ENCODE results near the gene CBFA2T3.

The CBFA2T3 gene

GRCh38 chr16:88961011-88961410 is 16.0 kb downstream of the CBFA2T3 start:
- no peak for DNase-seq (ENCODE audit: low read depth)

DNA sequence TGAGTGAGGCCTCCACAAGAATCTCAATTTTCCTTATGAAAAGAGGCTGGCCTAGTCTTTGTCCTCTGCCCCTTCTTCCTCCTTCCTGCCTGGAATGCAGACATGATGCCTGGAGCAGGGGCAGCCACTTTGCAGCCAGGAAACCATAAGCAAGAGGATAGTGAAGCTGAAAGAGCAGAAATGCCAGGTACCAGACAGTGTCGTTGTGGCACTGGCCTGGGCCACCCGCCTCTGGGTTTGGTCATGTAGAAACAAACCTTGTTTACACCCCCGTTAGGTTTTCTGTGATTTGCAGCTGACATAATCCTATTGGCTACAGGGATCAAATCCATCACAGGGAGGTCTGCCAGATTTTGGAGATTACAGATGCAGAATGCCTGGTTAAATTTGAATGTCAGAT is 16.5 kb downstream of the CBFA2T3 start:
- no peak for DNase-seq (ENCODE audit: low read depth)

DNA sequence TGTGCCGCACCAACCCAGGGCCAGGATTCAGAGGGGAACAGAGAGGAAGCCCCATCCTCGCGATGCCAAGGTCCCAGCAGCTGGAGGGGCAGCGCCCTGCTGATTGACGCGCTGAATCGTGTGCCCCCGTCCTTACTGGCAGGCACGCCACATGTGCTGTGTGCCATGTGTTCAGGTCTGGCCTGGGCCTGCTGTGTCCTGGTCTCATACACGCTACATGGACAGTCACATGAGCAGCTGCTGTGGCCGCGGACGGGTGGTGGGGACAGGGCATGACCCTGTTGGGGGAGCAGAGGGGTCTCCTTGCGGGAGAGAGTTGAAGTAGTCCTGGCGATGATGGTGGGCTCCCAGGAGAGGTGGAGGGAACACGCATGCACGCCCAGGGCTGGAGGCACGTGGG is 18.0 kb downstream of the CBFA2T3 start:
- DNase-seq (ENCODE audit: low read depth) = no peak

DNA sequence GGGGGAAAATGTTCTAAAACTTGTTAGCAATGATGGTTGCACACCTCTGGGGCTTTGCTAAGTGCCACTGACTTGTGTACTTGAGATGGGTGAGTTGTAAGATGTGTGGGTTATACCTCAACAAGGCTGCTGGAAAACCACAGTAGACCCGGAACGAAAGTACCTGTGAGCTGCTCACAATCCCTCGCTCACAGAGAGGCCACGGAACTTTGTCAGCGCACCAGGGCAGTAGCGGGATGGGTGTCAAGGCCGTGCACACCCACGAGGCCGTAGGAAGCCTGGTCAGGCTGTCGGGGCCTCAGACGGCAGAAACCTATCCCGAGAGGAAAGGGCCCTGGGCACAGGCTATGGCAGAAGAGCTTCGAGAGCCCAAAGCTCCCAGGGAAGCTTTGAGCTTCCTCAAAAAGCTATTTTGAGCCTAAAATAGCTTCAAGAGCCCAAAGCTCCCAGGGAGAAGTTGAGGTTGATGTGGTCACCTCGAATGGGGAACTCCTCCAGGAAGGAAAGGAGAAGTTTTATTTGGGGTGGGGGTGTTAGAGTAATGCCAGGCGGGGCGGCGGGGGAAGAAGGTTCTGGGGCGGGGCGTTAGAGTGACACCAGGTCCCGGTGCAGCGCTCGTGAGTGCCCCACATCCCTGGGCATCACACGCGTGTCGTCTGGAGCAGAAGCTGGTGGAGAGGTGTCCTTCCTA is 19.0 kb downstream of the CBFA2T3 start:
- DNase-seq (ENCODE audit: low read depth) = no peak

DNA sequence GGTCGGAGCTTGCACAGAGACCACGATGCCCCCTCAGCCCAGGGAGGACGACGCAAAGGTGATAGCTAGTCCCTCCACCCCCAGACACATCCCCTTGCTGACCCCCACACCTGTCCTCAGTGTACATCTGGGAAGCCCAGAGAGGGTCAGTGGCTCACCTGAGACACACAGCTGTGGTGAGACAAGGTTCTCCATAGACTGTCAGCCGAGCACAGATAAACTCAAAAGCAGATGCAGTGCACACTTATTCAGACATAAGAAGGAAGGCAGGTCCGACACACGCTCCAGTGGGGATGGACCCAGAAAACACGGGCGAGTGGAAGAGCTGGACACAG is 19.6 kb downstream of the CBFA2T3 start:
- DNase-seq (ENCODE audit: low read depth) = no peak

DNA sequence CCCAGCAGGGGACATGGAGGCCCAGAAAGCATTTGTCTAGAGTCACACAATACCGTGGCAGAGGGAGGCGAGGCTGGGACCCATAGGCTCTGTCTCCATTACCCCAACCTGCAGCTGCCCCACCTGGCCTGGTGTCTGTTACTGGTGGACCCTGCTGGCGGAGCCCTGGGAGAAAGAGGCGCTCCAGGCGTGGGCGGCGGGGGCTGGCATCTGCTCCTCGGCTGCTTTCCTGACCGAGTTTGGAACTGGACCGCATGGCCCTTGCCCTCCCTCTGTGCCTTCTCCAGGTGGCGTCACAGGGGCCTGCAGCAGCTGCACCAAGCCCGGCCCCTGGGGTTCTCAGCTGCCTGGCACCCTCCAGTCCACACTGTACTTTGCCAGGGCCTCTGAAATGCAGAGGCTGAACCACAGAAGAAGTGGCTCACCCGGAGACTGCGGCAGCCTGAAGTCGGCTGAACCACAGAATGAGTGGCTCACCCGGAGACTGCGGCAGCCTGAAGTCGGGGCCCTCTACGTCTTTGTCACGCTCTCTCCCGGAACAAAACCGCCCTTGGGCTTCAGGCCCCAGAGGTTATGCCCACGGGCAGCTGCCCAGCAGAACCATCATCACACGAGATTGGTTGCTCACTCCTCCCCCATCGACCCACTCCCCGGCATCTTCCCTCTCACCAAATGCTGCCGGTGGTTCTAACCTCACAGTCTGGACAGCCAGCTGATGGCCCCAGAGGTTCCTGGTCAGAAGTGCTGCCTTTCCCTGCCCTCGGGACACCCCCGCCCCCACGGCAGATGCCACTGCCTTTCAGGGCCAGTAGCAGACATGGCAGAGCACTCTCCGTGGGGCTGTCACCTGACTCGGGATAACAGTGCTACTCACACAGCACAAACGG is 20.2 kb downstream of the CBFA2T3 start:
- DNase-seq (ENCODE audit: low read depth) = no peak

DNA sequence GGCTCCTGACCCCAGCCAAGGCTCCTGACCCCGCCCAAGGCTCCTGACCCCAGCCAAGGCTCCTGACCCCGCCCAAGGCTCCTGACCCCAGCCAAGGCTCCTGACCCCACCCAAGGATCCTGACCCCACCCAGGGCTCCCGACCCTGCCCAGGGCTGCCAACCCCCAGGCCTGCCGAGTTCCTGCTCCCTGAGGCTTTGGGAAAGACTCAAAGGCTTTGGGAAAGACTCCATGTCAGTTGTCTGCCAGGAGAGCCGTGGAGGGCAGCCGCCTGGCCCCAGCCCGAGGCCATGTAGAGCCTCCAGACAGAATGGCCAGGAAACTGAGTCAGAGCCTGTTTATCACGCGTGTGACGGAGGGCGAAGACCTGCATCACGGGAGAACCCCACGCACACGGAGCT is 21.1 kb downstream of the CBFA2T3 start:
- no peak for DNase-seq (ENCODE audit: low read depth)

DNA sequence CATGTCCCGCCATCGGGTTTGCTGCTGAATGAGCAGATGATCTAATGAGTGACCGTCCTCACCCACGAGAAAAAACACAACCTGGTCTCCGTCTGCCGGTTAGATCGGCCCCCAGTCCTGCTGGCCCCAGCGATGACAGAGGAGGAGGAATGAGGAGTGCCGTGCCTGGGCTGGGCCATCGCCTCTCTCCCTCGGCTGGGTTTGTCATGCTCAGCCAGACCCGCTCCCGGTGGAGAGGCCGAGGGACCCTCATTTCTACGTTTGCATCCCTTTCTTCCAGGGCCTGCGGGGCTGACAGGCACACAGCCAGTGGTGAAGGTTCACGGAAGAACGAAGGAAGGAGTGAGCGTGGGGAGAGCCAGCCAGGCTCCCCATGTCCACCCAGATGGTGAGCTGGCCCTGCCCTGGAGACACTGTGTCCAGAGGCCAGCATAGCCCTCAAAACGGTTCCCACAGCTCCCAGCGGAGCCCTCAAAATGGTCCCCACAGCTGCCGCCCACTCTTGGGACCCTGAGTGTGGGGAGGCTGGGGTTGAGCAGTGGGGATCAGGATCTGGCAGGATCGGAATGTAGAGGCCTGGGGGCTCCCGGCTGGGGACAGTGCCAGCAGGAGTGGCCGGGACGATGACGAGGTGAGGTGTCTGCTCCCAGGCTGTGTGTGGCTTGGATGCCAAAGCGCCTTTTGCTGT is 23.9 kb downstream of the CBFA2T3 start:
- DNase-seq (ENCODE audit: low read depth) = no peak

DNA sequence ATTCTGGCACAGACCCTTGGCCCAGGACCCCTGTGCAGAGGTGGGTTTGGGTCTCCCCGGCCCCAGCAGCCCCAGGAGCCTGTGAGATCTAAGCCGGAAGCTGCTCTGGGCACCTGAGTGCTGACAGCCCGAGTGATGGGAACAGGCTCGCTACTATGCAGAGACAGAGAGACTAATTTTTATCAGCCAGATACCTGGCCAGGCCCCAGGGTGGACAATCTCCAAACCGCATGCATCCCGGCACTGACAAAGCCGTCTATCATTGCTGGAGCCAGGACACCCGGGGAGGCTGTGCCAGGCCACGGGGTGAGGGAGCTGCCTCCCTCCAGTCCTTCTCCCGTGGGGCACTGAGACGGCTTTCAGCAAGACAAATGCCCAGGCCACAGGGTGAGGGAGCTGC is 25.0 kb downstream of the CBFA2T3 start:
- no peak for DNase-seq (ENCODE audit: low read depth)

GRCh38 chr16:88951501-88951900 is 25.5 kb downstream of the CBFA2T3 start:
- DNase-seq (ENCODE audit: low read depth) = no peak

- DNase-seq (ENCODE audit: low read depth) = no peak
Observed at GRCh38 chr16:88948781-88949490, 28.1 kb downstream of the CBFA2T3 start.

- no peak for DNase-seq (ENCODE audit: low read depth)
Observed at GRCh38 chr16:88945473-88945872, 31.5 kb downstream of the CBFA2T3 start.

DNA sequence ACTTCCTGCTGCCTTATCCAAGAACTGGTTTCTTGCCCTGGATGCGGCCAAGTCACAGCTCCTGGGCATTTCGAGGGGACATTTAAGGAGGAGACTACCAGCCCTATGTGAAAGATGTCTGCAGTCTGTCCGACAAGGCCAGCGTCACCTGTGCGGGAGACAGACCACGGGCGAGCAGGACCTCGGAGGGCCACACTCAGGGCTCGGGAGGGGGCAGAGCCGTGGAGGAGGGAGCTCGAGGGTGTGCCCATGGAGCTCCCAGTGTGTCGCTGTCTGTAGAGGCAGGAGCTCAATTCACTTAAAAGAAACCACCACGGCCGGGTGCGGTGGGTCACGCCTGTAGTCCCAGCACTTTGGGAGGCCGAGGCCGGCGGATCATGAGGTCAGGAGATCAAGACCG is 33.3 kb downstream of the CBFA2T3 start:
- no peak for DNase-seq (ENCODE audit: low read depth)

- DNase-seq (ENCODE audit: low read depth) = no peak
Observed at GRCh38 chr16:88943131-88943664, 33.8 kb downstream of the CBFA2T3 start.

GRCh38 chr16:88941913-88942909 is 34.8 kb downstream of the CBFA2T3 start:
- DNase-seq (ENCODE audit: low read depth) = peak; percentile 30

DNA sequence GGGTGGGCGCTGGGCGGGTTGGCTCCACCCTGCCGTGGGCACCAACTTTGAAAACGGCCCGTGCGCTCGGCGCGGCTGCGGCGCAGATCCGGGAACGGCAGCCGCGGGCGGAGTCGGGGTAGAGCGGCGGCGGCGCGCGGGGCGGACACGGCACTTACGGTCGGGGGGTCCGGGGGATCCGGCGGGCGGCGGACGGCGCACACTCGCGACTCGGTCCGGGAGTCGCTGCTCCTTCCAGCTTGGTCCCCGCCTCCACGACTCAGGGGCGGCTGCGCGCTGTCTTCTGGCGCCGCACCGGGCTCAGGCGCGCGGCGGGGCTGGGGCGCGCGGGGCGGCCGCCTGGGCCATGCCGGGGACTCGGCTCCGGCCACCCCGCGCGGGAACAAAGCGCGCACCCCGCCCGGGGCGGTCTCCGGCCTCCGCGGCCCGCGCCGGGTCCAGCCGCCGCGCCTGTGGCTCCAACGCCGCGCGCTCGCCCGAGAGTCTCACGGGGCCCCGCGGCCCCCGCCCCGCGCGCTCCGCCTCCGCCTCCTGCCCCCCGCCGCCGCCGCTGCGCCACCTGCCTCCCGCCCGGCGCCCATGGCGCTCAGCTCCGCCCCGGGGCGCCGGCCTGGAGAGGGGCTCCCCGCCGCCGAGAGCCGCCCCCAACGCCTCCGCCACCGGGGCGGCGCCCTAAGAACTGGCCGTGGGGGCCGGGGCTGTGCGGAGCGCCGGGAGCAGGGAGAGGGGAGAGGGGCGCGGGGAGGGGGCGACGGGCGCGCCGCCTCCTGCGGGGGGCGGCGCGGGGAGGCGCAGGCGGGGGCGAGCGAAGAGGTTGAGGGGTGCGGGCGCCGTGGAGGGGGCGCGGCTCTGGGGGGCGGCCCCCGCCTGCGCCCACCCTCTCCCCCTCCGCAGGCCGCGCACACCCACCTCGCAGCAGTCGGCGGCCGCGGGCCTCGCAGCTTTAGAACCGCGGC is 35.9 kb downstream of the CBFA2T3 start:
- no peak for DNase-seq (ENCODE audit: low read depth)

DNA sequence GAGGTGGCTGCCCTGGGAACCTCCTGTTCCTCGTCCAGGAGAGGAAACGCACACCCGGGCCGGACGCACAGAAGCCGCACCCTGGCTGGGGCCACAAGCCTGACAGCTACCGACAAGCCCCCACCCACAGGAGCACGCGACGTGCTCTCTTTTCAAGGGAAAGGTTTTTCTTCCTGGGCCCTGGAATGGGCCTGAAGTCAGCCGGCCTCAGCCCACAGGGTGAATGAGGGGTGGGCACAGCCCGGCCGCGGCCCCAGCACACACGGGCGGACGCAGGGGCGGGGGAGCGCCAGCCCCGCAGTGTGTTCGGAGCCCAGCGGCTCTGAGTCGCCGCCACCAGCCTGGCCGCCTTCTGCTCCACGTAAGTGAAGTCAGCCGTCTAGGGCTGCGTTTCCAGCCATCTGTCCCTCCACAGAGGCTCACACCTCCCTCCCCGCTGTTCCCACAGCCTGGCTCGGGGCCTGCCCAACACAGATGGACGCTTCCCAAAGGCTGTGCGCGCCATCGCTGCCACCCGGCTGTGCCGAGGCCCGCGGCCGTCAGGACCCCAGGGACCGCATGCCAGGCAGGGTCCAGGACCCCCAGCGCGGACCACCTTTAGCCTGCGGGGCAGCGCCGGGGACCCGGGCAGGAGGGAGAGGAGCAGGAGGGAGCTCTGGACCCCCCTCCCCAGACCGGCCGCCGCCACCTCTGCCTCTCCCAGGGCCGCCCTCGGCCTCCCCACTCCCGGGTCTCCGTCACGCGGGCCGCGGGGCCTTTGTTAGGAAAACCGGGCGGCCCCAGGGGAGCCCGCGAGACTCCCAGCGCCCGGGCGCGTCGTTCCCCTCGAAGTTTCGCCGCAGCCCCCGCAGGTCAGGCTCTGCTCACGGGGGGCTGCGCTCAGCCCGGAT is 36.8 kb downstream of the CBFA2T3 start:
- no peak for DNase-seq (ENCODE audit: low read depth)

GRCh38 chr16:88939245-88939971 is 37.6 kb downstream of the CBFA2T3 start:
- DNase-seq (ENCODE audit: low read depth) = no peak
